VCaP (cell line): ENCODE measurements around the gene ISOC2.

Experiments used
- H3K27ac ChIP-seq: fragments of 450-650 bp; 2 replicates; pipeline ENCODE4 v1.5.1; 2017
- TF ChIP-seq, protein P1 (sequence below): fragments of 450-650 bp; conservative IDR thresholded peaks from 2 replicates; pipeline ENCODE4 v1.5.1; 2017; ENCODE audit warnings: mild to moderate bottlenecking, moderate library complexity

The ISOC2 gene

DNA sequence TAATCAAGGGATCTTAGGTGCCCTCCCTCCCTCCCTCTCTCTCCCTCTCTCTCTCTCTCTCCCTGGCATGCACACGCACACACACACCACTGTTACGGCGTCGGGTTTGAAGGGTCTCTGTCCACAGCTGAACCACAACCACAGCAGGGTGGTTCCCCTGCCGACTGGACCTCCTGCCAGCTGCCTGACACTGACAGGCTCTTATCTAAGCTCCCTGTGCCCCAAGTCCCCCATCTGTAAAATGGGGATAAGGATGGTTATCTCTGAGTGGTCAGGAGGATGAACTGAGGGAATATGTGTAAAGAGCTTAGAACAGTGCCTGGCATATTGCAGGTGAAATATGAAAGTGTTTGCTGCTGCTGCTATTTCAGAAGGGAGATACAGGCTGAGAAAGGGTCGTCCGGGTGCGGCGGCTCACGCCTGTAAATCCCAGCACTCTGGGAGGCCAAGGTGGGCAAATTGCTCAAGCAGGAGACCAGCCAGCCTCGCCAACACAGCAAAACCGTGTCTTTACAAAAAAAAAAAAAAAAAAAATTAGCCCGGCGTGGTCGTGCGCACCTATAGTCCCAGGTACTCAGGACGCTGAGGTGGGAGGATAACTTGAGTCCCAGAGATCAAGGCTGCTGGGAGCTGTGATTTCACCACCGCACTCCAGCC, 17.5 kb downstream of the ISOC2 start:
- H3K27ac ChIP-seq, result no peak overlapping the region
- TF ChIP-seq, protein P1, sequence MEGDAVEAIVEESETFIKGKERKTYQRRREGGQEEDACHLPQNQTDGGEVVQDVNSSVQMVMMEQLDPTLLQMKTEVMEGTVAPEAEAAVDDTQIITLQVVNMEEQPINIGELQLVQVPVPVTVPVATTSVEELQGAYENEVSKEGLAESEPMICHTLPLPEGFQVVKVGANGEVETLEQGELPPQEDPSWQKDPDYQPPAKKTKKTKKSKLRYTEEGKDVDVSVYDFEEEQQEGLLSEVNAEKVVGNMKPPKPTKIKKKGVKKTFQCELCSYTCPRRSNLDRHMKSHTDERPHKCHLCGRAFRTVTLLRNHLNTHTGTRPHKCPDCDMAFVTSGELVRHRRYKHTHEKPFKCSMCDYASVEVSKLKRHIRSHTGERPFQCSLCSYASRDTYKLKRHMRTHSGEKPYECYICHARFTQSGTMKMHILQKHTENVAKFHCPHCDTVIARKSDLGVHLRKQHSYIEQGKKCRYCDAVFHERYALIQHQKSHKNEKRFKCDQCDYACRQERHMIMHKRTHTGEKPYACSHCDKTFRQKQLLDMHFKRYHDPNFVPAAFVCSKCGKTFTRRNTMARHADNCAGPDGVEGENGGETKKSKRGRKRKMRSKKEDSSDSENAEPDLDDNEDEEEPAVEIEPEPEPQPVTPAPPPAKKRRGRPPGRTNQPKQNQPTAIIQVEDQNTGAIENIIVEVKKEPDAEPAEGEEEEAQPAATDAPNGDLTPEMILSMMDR, result no peak

DNA sequence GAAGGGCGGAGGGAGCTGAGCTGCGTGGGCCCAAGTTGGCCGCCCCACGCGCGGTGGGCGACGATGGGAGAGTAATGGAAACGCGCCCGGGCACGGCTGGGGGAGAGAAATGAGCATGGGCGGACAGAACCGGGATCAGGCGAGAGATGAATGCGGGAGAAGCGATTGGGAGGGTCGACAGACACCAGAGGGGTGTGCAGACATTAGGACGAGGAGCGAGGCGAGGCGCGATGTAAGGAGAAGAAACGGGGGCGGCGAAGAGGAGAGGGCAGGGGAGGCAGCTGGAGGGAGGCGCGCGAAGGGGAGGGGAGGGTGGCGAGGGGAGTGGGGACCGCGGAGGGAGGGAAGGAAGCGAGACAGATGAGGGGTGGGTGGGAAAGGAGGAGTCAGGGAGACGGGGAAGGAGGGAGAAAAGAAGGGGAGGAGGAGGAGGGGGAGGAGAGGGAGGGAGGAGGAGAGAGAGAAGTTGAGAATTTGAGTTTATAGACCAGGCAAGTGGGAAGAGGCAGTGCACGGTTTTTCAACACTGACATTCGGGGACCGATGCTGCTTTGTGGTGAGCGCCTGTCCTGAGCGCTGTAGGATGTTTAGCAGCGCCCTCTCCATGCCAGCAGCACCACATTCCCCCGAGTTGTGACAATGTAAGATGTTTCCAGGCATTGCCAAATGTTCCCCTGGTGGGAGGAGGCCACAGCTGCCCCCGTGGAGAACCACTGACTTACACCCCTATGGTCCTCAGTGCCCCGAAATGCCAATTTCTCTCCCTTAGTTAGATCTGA, 18.2 kb downstream of the ISOC2 start, which contains the start of gene SHISA7:
TSS of gene SHISA7 (minus strand) at position 256 of the 779 bp plus-strand sequence. CDS start 437 bp downstream, outside the sequence.
- TF ChIP-seq, protein P1, result no peak
- no peak within 1 kb of the TSS for H3K27ac ChIP-seq

- H3K27ac ChIP-seq, result no peak overlapping the region
- TF ChIP-seq, protein P1, result peak; percentile 19; the same call in 1 of the 2 replicates
Measured at GRCh38 chr19:55442372-55442961, 19.0 kb downstream of the ISOC2 start.

GRCh38 chr19:55441692-55442321, 19.6 kb downstream of the ISOC2 start:
- TF ChIP-seq, protein P1, result no peak
- H3K27ac ChIP-seq, result no peak overlapping the region

- H3K27ac ChIP-seq, result no peak overlapping the region
- TF ChIP-seq, protein P1, result no peak
Measured at GRCh38 chr19:55441319-55441691, 20.1 kb downstream of the ISOC2 start.

GRCh38 chr19:55440411-55441105, 20.9 kb downstream of the ISOC2 start:
- TF ChIP-seq, protein P1, result no peak

More at GRCh38 chr19:55440411-55441105, 20.9 kb downstream of the ISOC2 start:
- no peak overlapping the region for H3K27ac ChIP-seq
